Lung (tissue), 12 donors: ENCODE data around the gene LEKR1. TPM values are rescaled to one million over a fixed set of nuclear protein-coding genes. Genes with fewer than 3 reads are reported as not detected.
A peak's percentile ranks its signal among the peaks of the same experiment; 100 is the strongest.

Source experiments
- ATAC-seq: fragments of 200-7000 bp; cut with Tn5 transposase; one replicate; pipeline ENCODE4 v1.9.1; 2020; ENCODE audit warnings: moderate number of reproducible peaks; ENCODE audit not compliant: insufficient read depth, low FRiP score
- DNase-seq, 3 donors: peaks; one replicate each; pipeline ENCODE4 v3.0.0-alpha.2; 2013 to 2017
- H3K27ac ChIP-seq, 2 donors: one replicate each; pipeline ENCODE4 v1.5.1; 2013; ENCODE audit warnings: mild to moderate bottlenecking in 2 of 2, moderate library complexity in 2 of 2, control low read depth in 1 of 2, inconsistent platforms in 1 of 2, low read depth in 1 of 2, low read length in 1 of 2
- H3K27me3 ChIP-seq, 3 donors: one replicate each; pipeline ENCODE4 v1.5.1; 2013; ENCODE audit warnings: low read length in 2 of 3; ENCODE audit not compliant: control insufficient read depth in 3 of 3, insufficient read depth in 3 of 3
- H3K36me3 ChIP-seq, 4 donors: one replicate each; pipeline ENCODE4 v1.5.1; 2013; ENCODE audit warnings: low read length in 4 of 4, mild to moderate bottlenecking in 1 of 4, moderate library complexity in 1 of 4; ENCODE audit not compliant: control insufficient read depth in 4 of 4, insufficient read depth in 4 of 4
- H3K4me1 ChIP-seq, 5 donors: one replicate each; pipeline ENCODE4 v1.5.1; 2013; ENCODE audit warnings: low read length in 5 of 5, mild to moderate bottlenecking in 2 of 5, moderate library complexity in 1 of 5; ENCODE audit not compliant: control insufficient read depth in 5 of 5, insufficient read depth in 5 of 5
- H3K4me3 ChIP-seq: one replicate; pipeline ENCODE4 v1.5.1; 2013; ENCODE audit warnings: mild to moderate bottlenecking, control low read depth, moderate library complexity
- H3K9ac ChIP-seq, 2 donors: one replicate each; pipeline ENCODE4 v1.5.1; 2013; ENCODE audit warnings: low read length in 2 of 2, control low read depth in 1 of 2; ENCODE audit not compliant: insufficient read depth in 1 of 2
- H3K9me3 ChIP-seq, 4 donors: one replicate each; pipeline ENCODE4 v1.5.1; 2013; ENCODE audit warnings: low read length in 3 of 4, mild to moderate bottlenecking in 1 of 4, moderate library complexity in 1 of 4; ENCODE audit not compliant: control insufficient read depth in 4 of 4, insufficient read depth in 3 of 4
- CTCF ChIP-seq: IDR thresholded peaks from 2 replicates; pipeline ENCODE4 v1.5.1; 2012; ENCODE audit warnings: mild to moderate bottlenecking; ENCODE audit errors: control extremely low read depth, extremely low read depth
- WGBS, 2 donors: extraction: QIAGEN DNeasy Blood & Tissue Kit; methylation state at CpG; one replicate each; pipeline ENCODE4 v1.1.7; 2013; 5-methylcytosine and 5-hydroxymethylcytosine counted together
- polyA plus RNA-seq, 2 donors: library from polyadenylated mRNA; stranded (reverse); fragments of 200-250 nt; gene quantifications; one replicate each; pipeline ENCODE4 v1.2.1, GENCODE V29; 2013
- total RNA-seq, 2 donors: library from RNA; depleted of rRNA in 1 of 2; stranded (reverse); fragments of >200 nt in 1 of 2; gene quantifications; one replicate each; pipeline ENCODE4 v1.2.1, GENCODE V29; 2014 to 2021
- donor health status: control.
- donor health status: control.
- donor health status: Bipolar disorder and iron deficiency.
- donor health status: healthy.
- donor health status: DM: yes; HTN: yes; CAD: no.

Gene LEKR1
- total and polyA plus RNA-seq, 4 donors, result 0.71 to 5.4 (median 3.2) TPM

GRCh38 chr3:156898296-156898880 is 72.2 kb downstream of the LEKR1 start:
- 74 to 81% methylated on average over 5 of the region's 5 CpGs for WGBS, 2 donors

GRCh38 chr3:156899951-156900350 is 73.8 kb downstream of the LEKR1 start:
- Histone ChIP-seq H3K4me1 (no peaks in the 10 kb centered on the region), H3K9ac (no peak overlapping the region), H3K9me3 (no peaks in the 10 kb centered on the region), H3K36me3 (no peaks in the 10 kb centered on the region), H3K4me3 (no peak overlapping the region), H3K27ac (no peak overlapping the region), H3K27me3 (no peaks in the 10 kb centered on the region)
- ATAC-seq (no peak), DNase-seq (peak in 2 of 3 donors; percentile 37 to 54)
- no peak for TF ChIP-seq CTCF
- 60 to 66% methylated on average over 1 of the region's 1 CpG for WGBS, 2 donors

More at GRCh38 chr3:156898296-156898880, 72.2 kb downstream of the LEKR1 start:
- Histone ChIP-seq H3K9ac (no peak overlapping the region), H3K36me3 (no peaks in the 10 kb centered on the region), H3K4me1 (no peaks in the 10 kb centered on the region), H3K27me3 (no peaks in the 10 kb centered on the region), H3K9me3 (peaks cover 0 to 3% (median 0%) of the 10 kb centered on the region in 4 donors), H3K4me3 (no peak overlapping the region), H3K27ac (no peak overlapping the region)
- TF ChIP-seq CTCF, result no peak
- ATAC-seq (no peak), DNase-seq (no peak)

DNA sequence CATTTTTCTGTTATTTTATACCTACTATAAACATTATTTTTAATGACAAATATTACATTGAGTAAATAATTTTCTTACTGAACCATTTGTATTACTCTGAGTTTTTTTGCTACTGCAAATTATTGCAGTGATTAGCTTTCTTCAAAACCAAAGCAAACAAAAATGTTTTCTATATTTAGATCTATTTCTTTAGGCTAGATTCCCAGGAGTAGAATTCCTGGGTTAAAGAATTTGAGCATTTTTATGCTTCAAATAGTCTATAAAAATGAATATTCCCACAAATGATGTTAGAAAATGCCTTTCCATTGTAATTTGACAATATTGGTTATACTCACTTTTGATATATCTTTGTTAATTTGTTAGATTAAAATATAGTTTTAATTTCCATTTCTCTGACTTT is 76.8 kb downstream of the LEKR1 start:
- Histone ChIP-seq H3K4me1 (no peaks in the 10 kb centered on the region), H3K9me3 (no peaks in the 10 kb centered on the region), H3K27ac (no peak overlapping the region), H3K36me3 (no peaks in the 10 kb centered on the region), H3K4me3 (no peak overlapping the region), H3K27me3 (no peaks in the 10 kb centered on the region), H3K9ac (no peak overlapping the region)
- ATAC-seq, result no peak
- TF ChIP-seq CTCF, result no peak
- no peak for DNase-seq

DNA sequence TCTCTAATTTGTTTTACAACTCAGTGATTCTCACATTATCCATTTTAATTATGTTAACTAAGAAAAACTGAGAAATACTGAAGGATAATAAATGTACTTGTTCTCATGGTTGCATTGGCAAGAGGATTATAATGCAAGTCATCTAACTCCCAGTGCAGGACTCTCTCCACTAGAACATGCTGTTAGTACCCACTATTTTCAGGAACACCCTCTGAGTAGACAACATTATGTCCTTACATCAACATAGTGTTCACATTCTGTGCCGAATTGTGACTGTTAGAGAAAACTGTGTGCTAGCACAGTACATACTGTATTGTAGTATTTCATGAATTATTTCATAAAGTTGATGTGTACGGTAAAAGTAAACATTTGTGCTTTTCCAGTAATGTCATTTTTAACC is 80.1 kb downstream of the LEKR1 start:
- DNase-seq, result no peak

More for the DNA sequence above, 80.1 kb downstream of the LEKR1 start:
- no peaks in the 10 kb centered on the region for H3K9me3 ChIP-seq
- no peak overlapping the region for H3K4me3 ChIP-seq
- H3K27me3 ChIP-seq, result no peaks in the 10 kb centered on the region
- no peak for TF ChIP-seq CTCF
- WGBS, 2 donors, result 80 to 89% methylated on average over 2 of the region's 2 CpGs
- no peak overlapping the region for H3K27ac ChIP-seq
- no peak for ATAC-seq
- H3K4me1 ChIP-seq, result no peaks in the 10 kb centered on the region
- H3K36me3 ChIP-seq, result no peaks in the 10 kb centered on the region
- no peak overlapping the region for H3K9ac ChIP-seq
